ENCODE results near the gene CTTN. TPM values are rescaled to one million over a fixed set of nuclear protein-coding genes. Genes with fewer than 3 reads are reported as not detected.
A peak's percentile ranks its signal among the peaks of the same experiment; 100 is the strongest.

CTTN gene
- total and polyA plus RNA-seq, 2 experiments from 2014 or later: 72.5 to 245 TPM

DNA sequence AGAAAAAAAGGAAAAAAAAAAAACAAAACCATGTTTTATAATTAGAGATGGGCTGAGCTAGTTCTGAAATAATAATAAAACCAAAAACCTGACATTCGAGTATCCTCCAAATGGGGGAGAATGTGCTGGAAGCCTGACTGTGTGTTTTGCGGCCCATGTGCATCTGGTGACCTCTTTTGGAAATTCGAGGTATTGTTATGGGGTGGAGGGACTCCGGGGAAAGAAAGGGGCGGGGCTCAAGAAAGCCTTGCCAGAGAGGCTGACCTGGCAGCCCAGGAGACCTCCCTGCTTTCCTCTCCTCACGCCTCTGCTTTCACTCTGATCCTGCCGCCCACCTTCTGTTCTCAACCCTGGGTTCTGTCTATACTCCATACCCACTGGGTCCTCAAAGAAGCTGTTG, 72.9 kb downstream of the CTTN start:
- H3K27me3 ChIP-seq: no peaks in the 10 kb centered on the region
- no peaks in the 10 kb centered on the region for H3K36me3 ChIP-seq
- no peaks in the 10 kb centered on the region for H3K9me3 ChIP-seq (ENCODE audit: low read depth)
- H3K4me3 ChIP-seq: no peak overlapping the region
- TF ChIP-seq, protein P1, sequence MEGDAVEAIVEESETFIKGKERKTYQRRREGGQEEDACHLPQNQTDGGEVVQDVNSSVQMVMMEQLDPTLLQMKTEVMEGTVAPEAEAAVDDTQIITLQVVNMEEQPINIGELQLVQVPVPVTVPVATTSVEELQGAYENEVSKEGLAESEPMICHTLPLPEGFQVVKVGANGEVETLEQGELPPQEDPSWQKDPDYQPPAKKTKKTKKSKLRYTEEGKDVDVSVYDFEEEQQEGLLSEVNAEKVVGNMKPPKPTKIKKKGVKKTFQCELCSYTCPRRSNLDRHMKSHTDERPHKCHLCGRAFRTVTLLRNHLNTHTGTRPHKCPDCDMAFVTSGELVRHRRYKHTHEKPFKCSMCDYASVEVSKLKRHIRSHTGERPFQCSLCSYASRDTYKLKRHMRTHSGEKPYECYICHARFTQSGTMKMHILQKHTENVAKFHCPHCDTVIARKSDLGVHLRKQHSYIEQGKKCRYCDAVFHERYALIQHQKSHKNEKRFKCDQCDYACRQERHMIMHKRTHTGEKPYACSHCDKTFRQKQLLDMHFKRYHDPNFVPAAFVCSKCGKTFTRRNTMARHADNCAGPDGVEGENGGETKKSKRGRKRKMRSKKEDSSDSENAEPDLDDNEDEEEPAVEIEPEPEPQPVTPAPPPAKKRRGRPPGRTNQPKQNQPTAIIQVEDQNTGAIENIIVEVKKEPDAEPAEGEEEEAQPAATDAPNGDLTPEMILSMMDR (IDR thresholded peaks at IDR 0.05; ENCODE audit: low read depth, low read length): peak; percentile 41
- DNase-seq (ENCODE audit: low read depth in 1 of 2, low spot score in 1 of 2): peak; percentile 50 to 57
- no peak overlapping the region for H3K27ac ChIP-seq
- H3K4me1 ChIP-seq (ENCODE audit: low read depth): peaks cover 6% of the 10 kb centered on the region

DNA sequence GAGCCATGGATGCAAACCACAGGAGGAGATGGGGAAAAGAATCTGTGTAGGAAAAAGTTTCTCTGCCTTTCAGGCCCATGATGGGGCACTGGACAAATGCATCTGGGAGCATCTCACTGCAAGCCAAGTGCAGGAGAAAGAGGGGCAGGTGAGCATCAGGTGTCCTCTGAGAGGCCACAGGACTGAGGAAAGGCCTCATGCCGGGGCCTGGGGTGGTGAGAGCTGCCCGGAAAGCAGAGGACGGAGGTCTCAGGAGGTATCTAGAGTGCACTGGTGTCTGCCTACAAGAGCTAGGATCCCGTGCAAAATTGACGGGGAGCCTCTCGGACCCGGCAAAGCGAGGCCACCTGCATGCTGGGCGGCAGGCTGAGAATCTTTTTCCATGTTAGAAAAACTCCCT, 73.9 kb downstream of the CTTN start:
- DNase-seq (ENCODE audit: low read depth in 1 of 2, low spot score in 1 of 2): no peak

DNA sequence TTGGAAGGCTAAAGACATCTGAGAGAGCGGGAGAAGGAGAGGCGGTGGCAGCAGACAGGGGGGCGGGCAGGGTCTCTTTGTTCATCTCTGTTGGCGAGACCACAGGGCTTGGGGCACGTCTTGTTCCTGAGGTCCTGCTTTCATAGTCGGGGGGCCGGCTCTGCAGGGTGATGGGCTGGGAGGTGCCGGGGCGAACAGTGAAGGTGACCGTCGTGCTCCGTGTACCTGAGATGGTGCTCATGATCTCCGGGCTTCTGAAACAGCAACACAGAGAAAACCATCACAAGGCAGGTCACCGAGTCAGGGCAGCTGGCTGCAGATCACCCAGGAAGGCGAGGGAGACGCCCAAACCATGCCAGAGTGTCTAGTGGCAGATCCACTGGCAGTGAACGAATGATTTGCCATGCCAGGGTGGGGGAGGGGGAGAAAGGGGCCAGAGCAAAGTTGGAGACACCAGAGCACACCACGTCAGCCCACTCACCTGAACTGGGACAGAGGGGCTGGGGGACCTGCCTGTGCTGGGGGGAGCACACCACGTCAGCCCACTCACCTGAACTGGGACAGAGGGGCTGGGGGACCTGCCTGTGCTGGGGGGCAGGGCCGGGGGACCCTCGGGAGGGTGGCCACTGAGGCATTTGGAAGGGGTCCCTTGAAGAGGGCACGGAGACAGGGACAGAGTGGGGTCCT, 75.0 kb downstream of the CTTN start:
- Histone ChIP-seq H3K9me3 (ENCODE audit: low read depth) (no peaks in the 10 kb centered on the region), H3K36me3 (no peaks in the 10 kb centered on the region), H3K27me3 (no peaks in the 10 kb centered on the region), H3K27ac (no peak overlapping the region), H3K4me1 (ENCODE audit: low read depth) (peaks cover 14% of the 10 kb centered on the region), H3K4me3 (no peak overlapping the region)
- TF ChIP-seq, protein P1 (IDR thresholded peaks at IDR 0.05; ENCODE audit: low read depth, low read length): no peak
- no peak for DNase-seq (ENCODE audit: low read depth in 1 of 2, low spot score in 1 of 2)

More for the DNA sequence above, 73.9 kb downstream of the CTTN start:
- no peaks in the 10 kb centered on the region for H3K9me3 ChIP-seq (ENCODE audit: low read depth)
- TF ChIP-seq, protein P1 (IDR thresholded peaks at IDR 0.05; ENCODE audit: low read depth, low read length): no peak
- no peaks in the 10 kb centered on the region for H3K36me3 ChIP-seq
- H3K4me1 ChIP-seq (ENCODE audit: low read depth): peaks cover 7% of the 10 kb centered on the region
- no peak overlapping the region for H3K27ac ChIP-seq
- H3K27me3 ChIP-seq: no peaks in the 10 kb centered on the region
- H3K4me3 ChIP-seq: no peak overlapping the region

DNA sequence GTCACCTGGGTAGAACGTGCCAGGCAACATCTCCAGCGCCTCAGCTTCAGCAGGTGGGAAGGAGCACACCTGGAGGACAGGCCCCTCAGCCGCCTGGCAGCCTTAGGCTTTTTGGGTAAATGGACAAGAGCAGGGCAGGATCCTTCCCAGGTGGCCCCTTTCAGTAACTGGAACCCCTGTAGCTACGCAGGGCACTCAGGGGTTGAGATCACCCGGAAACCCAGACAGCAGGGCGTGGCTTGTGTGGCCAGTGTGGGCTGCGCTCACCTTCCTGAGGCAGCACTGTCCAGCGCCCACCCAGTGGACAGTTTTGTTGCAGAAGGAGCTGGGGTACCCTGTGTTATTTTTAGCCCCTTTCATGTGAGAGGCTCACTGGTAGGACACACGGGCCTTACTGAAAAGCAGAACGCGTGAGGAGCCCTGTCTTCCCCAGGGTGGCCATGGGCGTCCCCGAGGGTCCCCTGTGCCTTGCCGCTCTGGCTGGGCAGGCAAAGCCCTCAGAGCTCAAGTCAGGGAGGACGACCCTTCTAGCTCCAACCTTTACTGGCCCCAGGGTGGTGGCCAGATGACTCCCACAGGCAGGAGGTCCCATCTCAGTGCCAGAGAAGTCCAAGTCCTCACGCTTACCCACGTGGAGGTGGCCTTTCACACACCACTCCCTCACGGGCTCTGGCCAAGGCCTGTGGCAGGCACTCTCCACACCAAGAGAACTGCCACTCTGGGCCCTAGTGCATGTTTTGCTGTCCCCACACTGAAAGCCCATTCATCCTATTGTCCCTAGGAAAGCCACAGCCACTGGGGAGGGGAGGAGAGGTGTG, 75.8 kb downstream of the CTTN start:
- H3K27ac ChIP-seq: no peak overlapping the region
- H3K4me1 ChIP-seq (ENCODE audit: low read depth): peaks cover 14% of the 10 kb centered on the region
- no peaks in the 10 kb centered on the region for H3K36me3 ChIP-seq
- TF ChIP-seq, protein P1 (IDR thresholded peaks at IDR 0.05; ENCODE audit: low read depth, low read length): no peak
- DNase-seq (ENCODE audit: low read depth in 1 of 2, low spot score in 1 of 2): no peak
- H3K27me3 ChIP-seq: no peaks in the 10 kb centered on the region
- no peaks in the 10 kb centered on the region for H3K9me3 ChIP-seq (ENCODE audit: low read depth)
- no peak overlapping the region for H3K4me3 ChIP-seq

DNA sequence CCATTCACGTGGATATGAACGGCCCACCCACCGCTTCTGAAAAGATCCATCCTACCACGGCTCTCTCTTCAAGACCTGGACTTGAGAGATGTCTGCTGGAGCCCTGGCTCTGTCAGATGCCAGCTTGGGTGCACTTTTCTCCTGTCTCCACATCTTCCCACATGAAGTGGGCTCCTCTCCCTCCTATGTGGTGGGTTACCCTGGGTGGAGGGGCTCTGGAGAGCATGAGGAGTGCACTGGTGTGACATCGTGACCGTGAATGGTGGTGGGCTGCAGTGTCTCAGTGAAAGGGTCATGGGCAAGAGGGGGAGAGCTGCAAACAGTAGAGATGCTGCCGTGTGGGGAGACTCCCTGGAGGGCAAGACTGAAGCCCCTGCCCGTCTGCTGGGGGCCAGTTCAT, 76.4 kb downstream of the CTTN start:
- H3K4me3 ChIP-seq: no peak overlapping the region
- TF ChIP-seq, protein P1 (IDR thresholded peaks at IDR 0.05; ENCODE audit: low read depth, low read length): no peak
- peaks cover 14% of the 10 kb centered on the region for H3K4me1 ChIP-seq (ENCODE audit: low read depth)
- H3K27me3 ChIP-seq: no peaks in the 10 kb centered on the region
- no peak for DNase-seq (ENCODE audit: low read depth in 1 of 2, low spot score in 1 of 2)
- no peak overlapping the region for H3K27ac ChIP-seq
- no peaks in the 10 kb centered on the region for H3K9me3 ChIP-seq (ENCODE audit: low read depth)
- no peaks in the 10 kb centered on the region for H3K36me3 ChIP-seq

Measured in cardiac muscle cell (in vitro differentiated cells and primary cell).